Upper lobe of left lung (tissue), 6 donors: ENCODE data around the gene TMEM114. TPM values are rescaled to one million over a fixed set of nuclear protein-coding genes. Genes with fewer than 3 reads are reported as not detected.
"Not testable (repeated sequence)": the region's sequence is repeated elsewhere in the genome, so short reads cannot be mapped to it uniquely, and the experiment has no call there.

Experiments used
- ATAC-seq, 2 donors: fragments of 200-7000 bp; cut with Tn5 transposase; one replicate each; pipeline ENCODE4 v1.9.1; 2022; ENCODE audit warnings: mild to moderate bottlenecking in 2 of 2, moderate library complexity in 2 of 2; ENCODE audit not compliant: low FRiP score in 2 of 2
- DNase-seq, 2 donors: peaks; one replicate each; pipeline ENCODE4 v3.0.0-alpha.2; 2019 to 2020
- H3K27ac ChIP-seq, 4 donors: fragments of 200-600 bp; sonication (generic); one replicate each; pipeline ENCODE4 v1.5.1; 2016 to 2019
- H3K27me3 ChIP-seq, 4 donors: fragments of 200-600 bp; sonication (generic); one replicate each; pipeline ENCODE4 v1.5.1; 2017 to 2019
- H3K36me3 ChIP-seq, 4 donors: fragments of 200-600 bp; sonication (generic); one replicate each; pipeline ENCODE4 v1.5.1; 2016 to 2019
- H3K4me1 ChIP-seq, 4 donors: fragments of 200-600 bp; sonication (generic); one replicate each; pipeline ENCODE4 v1.5.1; 2018 to 2019
- H3K4me3 ChIP-seq, 4 donors: fragments of 200-600 bp; sonication (generic); one replicate each; pipeline ENCODE4 v1.5.1; 2017 to 2019; ENCODE audit warnings: mild to moderate bottlenecking in 2 of 4, moderate library complexity in 1 of 4
- H3K9me3 ChIP-seq, 4 donors: fragments of 200-600 bp; sonication (generic); one replicate each; pipeline ENCODE4 v1.5.1; 2018 to 2019
- EP300 ChIP-seq, 4 donors: sonication (generic); formaldehyde crosslinking; IDR thresholded peaks; one replicate each; pipeline ENCODE4 v1.5.1; 2017; ENCODE audit warnings: antibody characterized with exemption in 4 of 4, control low read depth in 2 of 4
- POLR2A ChIP-seq, 4 donors: fragments of 450-650 bp; IDR thresholded peaks; one replicate each; pipeline ENCODE4 v1.5.1; 2016 to 2017; ENCODE audit warnings: antibody characterized with exemption in 4 of 4, mild to moderate bottlenecking in 2 of 4
- POLR2AphosphoS5 ChIP-seq, 2 donors: sonication (generic); formaldehyde crosslinking; IDR thresholded peaks; one replicate each; pipeline ENCODE4 v1.5.1; 2017; ENCODE audit warnings: antibody characterized with exemption in 2 of 2
- WGBS, 2 donors: methylation state at CpG; one replicate each; pipeline ENCODE4 v1.1.5; 2017 to 2018; 5-methylcytosine and 5-hydroxymethylcytosine counted together
- total RNA-seq, 6 donors: library from RNA; depleted of rRNA in 4 of 6; stranded (reverse); fragments of >200 nt in 4 of 6; gene quantifications; one replicate each; pipeline versions ENCODE4 v1.1.0 to v1.2.1, GENCODE V29; 2016 to 2021
- TF ChIP-seq, protein P1 (sequence below), 6 experiments: fragments of 450-650 bp in 4 of 6; fragments of 200-600 bp in 2 of 6; sonication (generic) in 2 of 6; IDR thresholded peaks; one replicate each; pipeline ENCODE4 v1.5.1; 2016 to 2019; ENCODE audit warnings: antibody characterized with exemption in 6 of 6
- donor health status: DM: no; HTN: no; CAD: no; lungs with moderate emphysema.
- donor health status: DM: no; HTN: yes; CAD: no; lungs with severe emphysema.

The TMEM114 gene
- total RNA-seq, 6 donors from 2014 or later = not detected

DNA sequence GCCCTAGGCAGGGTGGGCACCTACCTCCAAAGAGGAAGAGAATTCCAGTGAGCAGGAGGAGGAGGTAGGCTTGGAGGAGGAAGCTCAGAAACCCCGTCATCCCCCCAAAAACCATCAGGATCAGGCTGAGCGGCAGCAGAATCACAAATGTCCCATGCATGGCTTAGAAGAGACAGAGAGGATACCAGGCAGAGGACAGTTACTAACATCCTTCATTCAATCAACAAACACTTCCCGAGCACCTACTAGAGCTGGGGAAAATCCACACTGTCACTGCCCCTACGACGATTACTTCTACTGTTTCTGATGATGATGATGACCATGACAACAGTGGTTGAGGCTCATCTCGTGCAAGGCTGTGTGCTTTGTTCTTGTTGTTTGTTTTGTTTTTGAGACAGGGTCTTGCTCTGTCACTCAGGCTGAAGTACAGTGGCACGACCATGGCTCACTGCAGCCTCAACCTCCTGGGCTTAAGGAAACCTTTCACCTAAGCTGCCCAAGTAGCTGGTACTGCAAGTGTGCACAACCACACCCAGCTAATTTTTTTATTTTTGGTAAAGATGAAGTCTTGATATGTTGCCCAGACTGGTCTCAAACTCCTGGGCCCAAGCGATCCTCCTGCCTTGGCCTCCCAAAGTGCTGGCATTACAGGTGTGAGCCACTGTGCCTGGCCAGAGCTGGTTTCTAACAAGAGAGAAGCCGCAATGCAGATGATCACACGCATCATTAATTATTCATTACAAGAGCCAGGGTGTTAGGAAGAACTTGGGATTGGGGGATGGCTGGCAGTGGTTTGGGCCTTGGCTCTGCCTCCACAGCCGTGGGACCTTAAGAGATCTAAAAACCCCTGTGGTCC, 18.0 kb downstream of the TMEM114 start:
- Histone ChIP-seq H3K27me3 (peaks cover 0 to 4% (median 1%) of the 10 kb centered on the region in 4 donors), H3K9me3 (no peaks in the 10 kb centered on the region), H3K4me1 (peaks cover 0 to 7% (median 0%) of the 10 kb centered on the region in 4 donors), H3K36me3 (no peaks in the 10 kb centered on the region), H3K27ac (no peak overlapping the region), H3K4me3 (no peak overlapping the region)
- no peak for ATAC-seq
- TF ChIP-seq, protein P1, sequence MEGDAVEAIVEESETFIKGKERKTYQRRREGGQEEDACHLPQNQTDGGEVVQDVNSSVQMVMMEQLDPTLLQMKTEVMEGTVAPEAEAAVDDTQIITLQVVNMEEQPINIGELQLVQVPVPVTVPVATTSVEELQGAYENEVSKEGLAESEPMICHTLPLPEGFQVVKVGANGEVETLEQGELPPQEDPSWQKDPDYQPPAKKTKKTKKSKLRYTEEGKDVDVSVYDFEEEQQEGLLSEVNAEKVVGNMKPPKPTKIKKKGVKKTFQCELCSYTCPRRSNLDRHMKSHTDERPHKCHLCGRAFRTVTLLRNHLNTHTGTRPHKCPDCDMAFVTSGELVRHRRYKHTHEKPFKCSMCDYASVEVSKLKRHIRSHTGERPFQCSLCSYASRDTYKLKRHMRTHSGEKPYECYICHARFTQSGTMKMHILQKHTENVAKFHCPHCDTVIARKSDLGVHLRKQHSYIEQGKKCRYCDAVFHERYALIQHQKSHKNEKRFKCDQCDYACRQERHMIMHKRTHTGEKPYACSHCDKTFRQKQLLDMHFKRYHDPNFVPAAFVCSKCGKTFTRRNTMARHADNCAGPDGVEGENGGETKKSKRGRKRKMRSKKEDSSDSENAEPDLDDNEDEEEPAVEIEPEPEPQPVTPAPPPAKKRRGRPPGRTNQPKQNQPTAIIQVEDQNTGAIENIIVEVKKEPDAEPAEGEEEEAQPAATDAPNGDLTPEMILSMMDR (IDR thresholded peaks at IDR 0.05) = no peak
- TF ChIP-seq POLR2AphosphoS5 (IDR thresholded peaks at IDR 0.05) = no peak
- no peak for TF ChIP-seq EP300 (IDR thresholded peaks at IDR 0.05)
- TF ChIP-seq POLR2A (IDR thresholded peaks at IDR 0.05) = no peak
- WGBS, 2 donors = 78 to 79% methylated on average over 11 of the region's 11 CpGs
- no peak for DNase-seq

DNA sequence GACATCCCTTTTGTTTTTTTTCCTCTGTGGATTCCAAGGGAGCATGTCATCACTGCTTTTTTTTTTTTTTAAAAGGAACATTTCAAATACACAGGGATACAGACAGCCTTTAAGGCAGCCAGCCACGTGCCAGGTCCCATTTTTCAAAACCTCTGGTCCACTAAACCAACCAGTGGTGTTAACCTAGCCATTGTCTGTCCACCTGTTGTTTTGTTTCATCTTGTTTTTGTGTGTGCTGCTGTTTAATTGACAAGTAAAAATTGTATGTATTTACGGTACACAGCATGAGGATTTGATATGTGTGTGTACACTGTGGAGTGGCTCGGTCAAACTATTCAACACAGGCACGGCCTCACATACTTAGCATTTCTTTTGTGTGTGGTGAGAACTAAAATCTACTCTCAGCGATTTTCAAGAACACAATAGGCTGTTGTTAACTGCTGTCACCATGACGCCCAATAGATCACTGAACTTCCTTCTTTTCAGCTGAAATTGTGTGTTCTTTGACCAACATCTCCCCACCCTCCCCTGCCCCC, 19.2 kb downstream of the TMEM114 start:
- peaks cover 0 to 4% (median 1%) of the 10 kb centered on the region in 4 donors for H3K27me3 ChIP-seq
- DNase-seq (no peak), ATAC-seq (peak in 1 of 2 donors; percentile 55)

DNA sequence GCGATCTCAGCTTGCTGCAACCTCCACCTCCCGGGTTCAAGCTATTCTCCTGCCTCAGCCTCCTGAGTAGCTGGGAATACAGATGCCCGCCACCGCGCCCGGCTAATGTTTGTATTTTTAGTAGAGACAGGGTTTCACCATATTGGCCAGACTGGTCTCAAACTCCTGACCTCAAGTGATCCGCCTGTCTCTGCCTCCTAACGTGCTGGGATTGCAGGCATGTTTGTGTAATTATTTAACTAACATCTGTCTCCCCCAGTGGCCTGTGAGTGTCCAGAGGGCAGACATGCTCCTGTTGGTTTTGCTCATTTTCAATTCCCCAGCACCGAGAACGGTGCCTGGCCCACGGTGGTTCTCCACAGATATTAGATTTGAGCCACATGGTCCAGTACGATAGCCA, 19.9 kb downstream of the TMEM114 start:
- WGBS, 2 donors = 71 to 79% methylated on average over 12 of the region's 12 CpGs
- H3K4me3 ChIP-seq = not testable (repeated sequence)

More for the DNA sequence above, 19.2 kb downstream of the TMEM114 start:
- TF ChIP-seq EP300 (IDR thresholded peaks at IDR 0.05) (no peak), POLR2A (IDR thresholded peaks at IDR 0.05) (no peak)
- TF ChIP-seq, protein P1 (IDR thresholded peaks at IDR 0.05) = no peak
- Histone ChIP-seq H3K36me3 (no peaks in the 10 kb centered on the region), H3K4me3 (no peak overlapping the region), H3K27ac (peak overlapping the region in 2 of 4 donors; percentile 27 to 40), H3K9me3 (no peaks in the 10 kb centered on the region), H3K4me1 (peaks cover 0 to 9% (median 0%) of the 10 kb centered on the region in 4 donors)
- WGBS, 2 donors = 18 to 20% methylated on average over 6 of the region's 6 CpGs

DNA sequence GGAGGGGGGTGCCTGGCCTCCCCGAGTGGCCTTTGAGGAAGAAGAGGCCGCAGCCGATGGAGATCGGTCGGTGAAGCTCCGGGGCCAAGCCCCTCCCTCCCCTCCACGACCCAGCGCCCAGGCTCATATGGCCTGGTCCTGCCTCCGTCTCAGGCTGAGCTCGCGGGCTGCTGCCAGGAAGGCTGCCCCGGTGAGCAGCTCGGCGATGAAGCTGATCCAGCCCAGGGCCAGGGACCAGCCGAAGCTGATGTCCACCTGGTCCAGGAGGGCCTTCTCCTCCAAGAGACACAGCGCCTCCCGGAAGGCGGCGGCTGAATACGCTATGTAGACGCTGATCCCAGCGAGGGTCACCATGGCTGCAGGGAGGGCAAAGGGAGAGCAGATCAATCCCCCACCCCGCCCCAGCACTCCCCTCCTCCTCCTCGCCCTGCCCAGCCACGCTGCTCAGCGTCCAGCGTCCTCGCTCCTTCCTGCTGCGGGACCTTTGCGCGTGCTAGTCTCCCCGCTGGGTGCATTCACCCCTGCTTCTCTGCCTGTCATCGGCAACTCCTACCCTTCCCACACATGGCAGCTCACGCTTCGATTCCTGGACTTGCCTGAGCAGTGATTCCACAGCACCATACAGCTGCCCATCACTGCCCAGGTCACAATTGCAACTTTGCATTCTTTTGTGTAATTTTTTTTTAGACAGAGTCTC, 20.5 kb downstream of the TMEM114 start:
- 32 to 66% methylated on average over 22 to 23 of the region's 35 CpGs for WGBS, 2 donors
- ATAC-seq (no peak), DNase-seq (peak in 1 of 2 donors; percentile 75)
- no peak overlapping the region for H3K4me3 ChIP-seq
- H3K9me3 ChIP-seq = no peaks in the 10 kb centered on the region
- TF ChIP-seq POLR2AphosphoS5 (IDR thresholded peaks at IDR 0.05) (no peak), EP300 (IDR thresholded peaks at IDR 0.05) (no peak), POLR2A (IDR thresholded peaks at IDR 0.05) (no peak)
- no peaks in the 10 kb centered on the region for H3K36me3 ChIP-seq
- peaks cover 0 to 9% (median 0%) of the 10 kb centered on the region in 4 donors for H3K4me1 ChIP-seq
- H3K27me3 ChIP-seq = peaks cover 0 to 3% (median under 1%) of the 10 kb centered on the region in 4 donors
- H3K27ac ChIP-seq = no peak overlapping the region

More for the DNA sequence above, 19.9 kb downstream of the TMEM114 start:
- H3K36me3 ChIP-seq, H3K27ac ChIP-seq, H3K27me3 ChIP-seq, ATAC-seq, DNase-seq, H3K9me3 ChIP-seq, H3K4me1 ChIP-seq: not testable (repeated sequence)

DNA sequence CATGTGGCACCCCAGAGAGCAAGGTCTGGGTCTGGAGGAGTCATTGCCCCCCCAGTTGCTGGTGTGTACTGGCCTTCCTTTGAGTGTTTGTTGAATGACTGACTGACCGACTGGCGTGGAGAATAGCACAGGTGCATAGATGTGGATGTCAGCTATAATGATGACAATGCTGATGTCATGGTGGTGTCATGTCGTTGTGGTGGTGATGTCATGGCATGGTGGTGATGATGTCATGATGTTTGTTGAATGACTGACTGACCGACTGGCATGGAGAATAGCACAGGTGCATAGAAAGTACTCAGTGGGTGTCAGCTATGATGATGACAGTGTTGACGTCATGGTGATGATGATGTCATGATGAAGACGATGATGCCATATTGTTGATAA, 22.1 kb downstream of the TMEM114 start:
- 87% methylated on average over 6 of the region's 6 CpGs for WGBS, 2 donors
- H3K27ac ChIP-seq = no peak overlapping the region
- ATAC-seq = no peak
- peaks cover 0 to 3% (median 0%) of the 10 kb centered on the region in 4 donors for H3K27me3 ChIP-seq
- TF ChIP-seq, protein P1 (IDR thresholded peaks at IDR 0.05) = no peak
- TF ChIP-seq EP300 (IDR thresholded peaks at IDR 0.05) = no peak
- no peak for TF ChIP-seq POLR2A (IDR thresholded peaks at IDR 0.05)
- no peak for TF ChIP-seq POLR2AphosphoS5 (IDR thresholded peaks at IDR 0.05)
- H3K36me3 ChIP-seq = no peaks in the 10 kb centered on the region
- H3K9me3 ChIP-seq = no peaks in the 10 kb centered on the region
- no peak for DNase-seq
- H3K4me3 ChIP-seq = no peak overlapping the region
- H3K4me1 ChIP-seq = peaks cover 0 to 9% (median 0%) of the 10 kb centered on the region in 4 donors
